Activated CD4-positive, alpha-beta T cell treated with anti-CD3 and anti-CD28 coated beads, Interleukin-2, amount 50 U/mL, for 4 hours (primary cell): Measurements from ENCODE around the gene KCNJ1.

ENCODE experiments used
- DNase-seq, 2 experiments: peaks; one replicate each; pipeline ENCODE4 v3.0.0-alpha.2; 2020

The KCNJ1 gene

DNA sequence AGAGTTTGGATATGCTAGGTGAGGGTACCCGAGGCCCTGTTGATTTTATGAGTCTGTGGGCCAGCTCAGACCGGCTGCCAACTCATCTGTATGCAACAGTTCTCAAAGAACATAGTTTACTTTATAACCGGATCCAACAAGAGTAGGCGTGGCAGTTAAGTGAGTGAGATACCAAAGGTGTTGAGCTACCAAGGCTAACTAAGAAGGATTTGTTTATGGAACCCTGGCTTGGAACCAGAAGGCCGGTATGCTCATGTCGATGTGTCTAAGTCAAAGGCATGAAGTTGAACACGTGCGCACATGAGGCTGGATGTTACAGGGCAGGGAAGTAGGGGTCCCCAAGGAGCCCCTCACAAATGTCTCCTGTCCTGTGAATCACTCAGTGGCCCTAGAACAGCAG, at the start of gene KCNJ1:
Gene KCNJ1 (minus strand): TSS at position 20 of the 400 bp plus-strand sequence. CDS start 27,053 bp downstream, outside the sequence.
- DNase-seq: no peak

DNA sequence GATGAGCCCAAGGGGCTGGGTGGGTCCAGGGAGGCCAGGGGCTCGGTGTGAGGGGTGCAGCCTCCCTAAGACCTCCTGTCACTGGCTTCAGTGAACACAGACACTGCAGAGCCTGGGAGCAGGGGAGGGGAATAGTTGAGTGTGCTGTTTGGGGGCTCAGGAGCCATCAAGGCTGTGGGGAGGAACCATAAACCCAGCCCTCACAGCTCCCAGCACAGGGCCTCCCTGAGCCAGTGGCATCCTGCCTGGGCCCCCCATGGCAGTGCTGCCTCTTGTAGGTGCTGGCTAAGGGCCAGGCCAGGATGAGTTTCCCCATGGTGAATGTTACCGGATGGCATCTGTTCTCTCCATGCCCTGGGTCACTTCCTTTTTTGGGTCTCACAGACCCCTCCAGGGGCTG, 49.6 kb upstream of the KCNJ1 start:
- DNase-seq: no peak

DNA sequence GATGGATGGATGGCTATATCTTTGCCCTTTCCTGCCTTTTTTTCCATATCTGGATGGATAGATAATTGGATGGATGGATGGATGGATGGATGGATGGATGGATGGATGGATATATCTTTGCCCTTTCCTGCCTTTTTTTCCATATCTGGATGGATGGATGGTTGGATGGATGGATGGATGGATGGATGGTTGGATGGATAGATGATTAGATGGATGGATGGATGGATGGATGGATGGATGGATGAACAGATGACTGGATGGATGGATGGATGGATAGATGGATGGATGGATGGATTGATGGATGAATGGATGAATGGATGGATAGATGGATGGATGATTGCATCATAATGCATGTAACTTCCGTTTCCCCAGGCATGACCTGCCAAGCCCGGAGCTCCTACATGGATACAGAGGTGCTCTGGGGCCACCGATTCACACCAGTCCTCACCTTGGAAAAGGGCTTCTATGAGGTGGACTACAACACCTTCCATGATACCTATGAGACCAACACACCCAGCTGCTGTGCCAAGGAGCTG, 49.0 kb upstream of the KCNJ1 start:
- no peak for DNase-seq

DNA sequence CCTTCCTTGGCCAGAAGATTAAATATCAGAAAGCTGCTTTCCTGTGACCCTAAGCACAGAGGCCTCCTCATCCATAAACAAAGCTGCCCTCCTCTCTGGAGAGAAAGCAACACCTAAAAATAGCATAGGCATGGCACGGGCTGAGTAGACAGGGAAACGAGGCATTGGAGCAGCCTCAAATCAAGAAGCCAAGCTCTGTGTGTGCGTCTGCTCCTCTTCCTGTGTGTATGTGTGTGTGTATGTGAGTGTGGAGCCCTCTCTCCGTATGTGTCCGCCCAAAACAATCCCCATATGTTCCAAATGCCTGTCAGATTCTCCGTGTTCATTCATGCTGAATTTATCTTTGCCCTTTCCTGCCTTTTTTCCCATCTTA, 48.0 kb upstream of the KCNJ1 start:
- DNase-seq: no peak

DNA sequence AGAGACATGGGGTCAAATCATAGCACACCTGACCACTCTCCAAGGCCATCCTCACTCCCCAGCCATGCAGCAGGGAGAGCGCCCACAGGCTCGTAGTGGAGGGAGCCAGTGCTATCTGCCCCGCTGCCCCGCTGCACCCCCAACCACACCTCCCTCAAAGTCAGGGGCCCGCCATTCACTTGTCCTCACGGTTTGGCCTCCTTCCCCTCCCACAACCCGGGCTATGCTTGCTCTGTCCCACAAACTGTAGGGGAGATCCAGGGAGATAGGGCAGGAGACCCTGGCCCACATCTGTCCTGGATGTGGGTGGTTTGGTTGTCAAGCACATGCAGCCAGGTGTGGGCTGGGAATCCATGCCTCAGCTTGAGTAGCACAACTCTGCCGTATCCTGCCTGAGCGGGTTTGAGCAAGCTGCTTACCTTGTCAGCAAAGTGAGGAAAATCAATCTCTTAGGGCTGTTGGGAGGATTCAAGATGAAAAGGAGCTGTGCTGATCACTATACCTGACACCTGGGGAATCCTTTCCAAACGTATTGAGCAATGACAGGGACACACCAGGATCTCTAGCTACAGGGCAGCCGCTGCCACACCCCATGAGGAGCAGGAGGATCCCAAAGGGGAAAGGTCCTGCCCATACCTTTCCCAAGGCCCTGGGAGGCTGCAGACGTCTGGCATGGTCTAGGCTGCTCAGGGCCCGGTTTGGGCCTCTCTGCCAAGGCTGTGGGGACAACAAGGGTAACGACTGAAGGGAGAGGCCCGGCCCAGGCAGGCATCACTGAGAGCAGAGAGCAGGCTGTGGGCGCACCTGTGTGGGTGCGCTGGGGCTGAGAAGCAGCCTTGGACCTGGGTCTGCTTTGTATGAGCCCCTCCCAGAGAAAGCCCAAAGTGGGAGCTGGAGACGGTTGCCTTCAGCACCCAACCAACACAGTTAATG, 47.4 kb upstream of the KCNJ1 start:
- DNase-seq: no peak

DNA sequence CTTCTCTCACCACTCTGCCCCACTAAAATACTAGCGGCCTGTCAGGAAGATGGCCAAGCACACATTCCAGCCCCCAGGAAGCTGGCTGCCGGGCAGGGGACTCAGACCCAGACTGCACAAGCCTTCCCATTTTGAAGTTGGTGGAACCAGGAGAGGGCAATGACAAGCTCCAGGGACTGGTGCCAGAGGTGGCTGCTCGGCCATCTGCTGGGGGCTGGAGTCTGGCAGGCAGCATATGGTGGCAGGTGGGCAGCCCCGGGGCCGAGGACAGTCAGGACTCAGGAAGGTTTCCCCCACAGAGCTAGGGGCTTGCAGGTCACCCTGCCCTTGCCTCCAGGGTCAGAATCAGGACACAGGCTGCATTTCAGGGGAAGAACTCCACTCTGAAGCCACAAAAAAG, 46.7 kb upstream of the KCNJ1 start:
- no peak for DNase-seq

DNA sequence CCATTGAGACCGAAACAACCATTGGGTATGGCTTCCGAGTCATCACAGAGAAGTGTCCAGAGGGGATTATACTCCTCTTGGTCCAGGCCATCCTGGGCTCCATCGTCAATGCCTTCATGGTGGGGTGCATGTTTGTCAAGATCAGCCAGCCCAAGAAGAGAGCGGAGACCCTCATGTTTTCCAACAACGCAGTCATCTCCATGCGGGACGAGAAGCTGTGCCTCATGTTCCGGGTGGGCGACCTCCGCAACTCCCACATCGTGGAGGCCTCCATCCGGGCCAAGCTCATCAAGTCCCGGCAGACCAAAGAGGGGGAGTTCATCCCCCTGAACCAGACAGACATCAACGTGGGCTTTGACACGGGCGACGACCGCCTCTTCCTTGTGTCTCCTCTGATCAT, 44.6 kb upstream of the KCNJ1 start:
- DNase-seq: no peak

DNA sequence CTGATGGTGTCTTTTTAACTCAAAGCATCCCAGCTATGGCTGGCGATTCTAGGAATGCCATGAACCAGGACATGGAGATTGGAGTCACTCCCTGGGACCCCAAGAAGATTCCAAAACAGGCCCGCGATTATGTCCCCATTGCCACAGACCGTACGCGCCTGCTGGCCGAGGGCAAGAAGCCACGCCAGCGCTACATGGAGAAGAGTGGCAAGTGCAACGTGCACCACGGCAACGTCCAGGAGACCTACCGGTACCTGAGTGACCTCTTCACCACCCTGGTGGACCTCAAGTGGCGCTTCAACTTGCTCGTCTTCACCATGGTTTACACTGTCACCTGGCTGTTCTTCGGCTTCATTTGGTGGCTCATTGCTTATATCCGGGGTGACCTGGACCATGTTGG, 44.1 kb upstream of the KCNJ1 start:
- no peak for DNase-seq

DNA sequence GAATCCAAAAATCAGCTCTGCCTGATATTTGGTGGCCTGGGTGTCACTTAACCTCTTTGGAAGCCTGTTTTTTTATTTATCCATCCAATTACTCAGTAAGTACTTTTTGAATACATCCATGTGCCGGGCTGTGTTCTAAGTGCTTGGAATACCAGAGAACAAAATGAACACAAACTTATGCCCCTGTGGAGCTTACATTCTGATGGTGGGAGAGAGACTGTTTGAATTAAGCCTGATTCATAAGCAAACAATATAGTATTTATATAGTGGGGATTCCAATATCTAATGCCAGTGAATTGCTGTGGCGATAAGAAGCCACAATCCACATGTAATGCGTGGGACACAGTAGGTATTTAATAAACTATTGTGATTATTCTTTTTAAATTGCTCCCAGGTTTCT, 43.5 kb upstream of the KCNJ1 start:
- DNase-seq: no peak

DNA sequence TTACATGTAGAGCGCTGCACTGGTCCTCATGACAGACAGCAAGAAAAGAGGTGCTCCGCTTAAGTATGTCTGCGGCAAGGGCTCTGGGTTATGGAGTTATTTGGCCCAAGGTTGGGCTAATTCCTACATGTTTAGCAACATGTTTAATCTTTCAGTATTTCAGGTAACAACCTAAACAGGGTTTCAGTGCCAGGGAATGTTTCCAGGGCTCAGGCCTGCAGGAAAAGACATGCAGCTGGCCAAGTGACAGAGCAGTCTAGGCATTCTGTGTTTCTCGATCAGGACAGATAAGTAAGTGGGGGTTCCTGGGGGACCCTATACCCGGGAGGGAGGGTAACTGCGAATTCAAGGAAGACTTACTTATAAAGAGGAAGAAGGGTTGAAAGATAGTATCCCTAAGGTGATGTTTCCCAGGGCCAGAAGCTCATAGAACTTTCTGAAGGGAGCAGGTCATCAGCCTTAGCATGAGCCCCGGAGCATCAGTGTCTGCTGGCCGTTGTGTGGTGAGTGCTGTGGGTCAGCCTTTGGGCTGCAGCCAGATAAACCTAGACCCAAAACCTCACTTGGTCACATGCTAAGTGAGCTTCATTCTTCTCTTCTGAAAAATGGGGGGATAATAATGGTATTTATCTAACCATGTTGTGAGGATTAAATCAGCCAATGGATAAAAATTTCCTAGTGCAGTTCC, 42.5 kb upstream of the KCNJ1 start:
- no peak for DNase-seq

DNA sequence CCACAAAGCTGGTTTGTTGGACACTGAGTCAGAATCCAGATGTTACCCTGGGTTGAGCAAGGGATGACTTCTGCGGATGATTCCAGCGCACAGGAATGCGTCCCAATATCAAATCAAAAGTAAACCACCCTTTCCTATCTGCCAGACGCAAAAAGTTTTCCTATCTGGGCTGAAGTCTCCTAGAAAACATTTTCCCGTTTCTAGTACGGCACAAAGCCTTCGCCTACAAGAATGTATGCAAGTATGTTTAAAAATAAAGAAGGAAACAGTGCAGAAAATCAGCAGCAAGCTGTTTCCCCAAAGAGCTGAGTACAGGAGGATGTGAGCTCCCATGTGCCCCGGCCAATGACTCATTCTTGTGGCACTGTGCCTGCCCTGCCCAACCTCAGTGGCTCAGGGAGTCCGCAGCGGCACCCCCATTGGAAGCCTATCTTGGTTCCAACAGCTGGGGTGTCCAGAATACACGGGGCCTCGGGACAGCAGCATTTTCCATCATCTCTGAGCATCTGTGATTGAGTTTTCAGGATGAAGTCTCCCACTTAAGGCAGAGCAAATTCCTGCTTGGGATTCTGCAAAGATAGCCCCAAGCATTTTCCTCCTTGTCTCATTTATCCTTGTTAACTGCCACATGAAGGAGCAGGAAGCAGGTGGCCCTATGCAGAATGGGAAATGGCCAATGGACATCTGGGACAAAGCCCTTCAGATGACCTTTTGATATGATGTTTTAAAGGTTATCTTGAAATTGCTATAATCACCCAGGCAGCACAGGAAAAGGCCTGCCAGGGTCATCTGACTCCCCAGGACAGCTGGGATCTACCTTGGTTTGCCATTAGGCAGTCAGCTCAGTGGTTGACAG, 41.5 kb upstream of the KCNJ1 start:
- DNase-seq: no peak

DNA sequence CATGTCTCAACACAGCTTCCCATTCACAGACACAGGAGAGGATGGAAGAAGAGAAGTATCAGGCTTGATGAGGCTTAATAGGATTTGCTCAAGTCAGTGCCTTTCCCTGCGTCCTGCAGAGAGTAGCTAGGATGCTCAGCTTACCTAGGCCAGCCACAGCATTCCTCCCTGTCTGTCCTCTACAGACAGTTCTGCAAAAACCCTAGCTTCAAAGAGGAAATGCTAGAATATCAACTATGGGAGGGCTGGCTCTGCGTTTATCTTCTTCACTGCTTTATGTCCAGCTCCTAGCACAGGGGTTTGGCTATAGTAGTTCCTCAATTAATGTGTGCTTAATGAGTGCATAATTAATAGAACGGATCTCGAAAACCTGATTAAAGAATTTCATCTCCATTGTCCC, 40.5 kb upstream of the KCNJ1 start:
- no peak for DNase-seq

DNA sequence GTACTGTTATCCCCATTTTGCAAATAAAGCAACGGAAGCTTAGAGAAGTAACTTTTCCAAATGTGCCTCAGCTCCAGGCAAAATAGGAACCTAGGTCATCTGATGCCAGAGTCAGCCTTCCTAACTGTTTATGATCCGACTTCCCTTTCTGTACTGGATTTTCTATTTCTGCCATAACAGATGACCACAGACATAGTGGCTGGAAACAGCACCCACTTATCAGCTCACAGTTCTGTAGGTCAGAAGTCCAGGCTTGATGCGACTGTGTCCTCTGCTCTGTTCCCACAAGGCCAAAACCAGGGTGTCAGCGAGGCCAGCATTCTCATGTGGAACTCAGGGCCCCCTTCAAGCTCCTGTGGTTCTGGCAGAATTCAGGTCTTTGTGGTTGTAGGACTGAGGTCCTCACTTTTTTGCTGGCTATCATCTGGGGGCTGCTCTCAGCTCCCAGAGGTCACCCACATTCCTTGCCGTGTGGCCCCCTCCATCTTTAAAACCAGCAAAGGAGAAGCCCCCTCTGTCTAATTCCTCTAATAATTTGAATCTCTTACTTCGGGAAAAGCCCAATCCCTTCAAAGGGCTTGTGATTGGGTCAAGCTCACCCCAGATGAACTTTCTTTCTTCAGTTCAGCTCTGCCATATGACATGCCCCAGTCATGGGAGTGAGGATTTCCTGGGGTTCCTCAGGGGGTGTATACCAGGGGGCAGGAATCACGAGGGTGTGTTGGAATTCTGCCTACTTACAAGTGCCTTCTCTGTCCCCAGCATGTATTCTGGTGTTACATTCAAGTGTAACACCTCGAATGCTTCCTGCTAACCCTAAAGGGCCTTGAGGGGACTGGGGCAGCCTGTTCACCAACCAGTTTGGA, 39.3 kb upstream of the KCNJ1 start:
- DNase-seq: no peak

DNA sequence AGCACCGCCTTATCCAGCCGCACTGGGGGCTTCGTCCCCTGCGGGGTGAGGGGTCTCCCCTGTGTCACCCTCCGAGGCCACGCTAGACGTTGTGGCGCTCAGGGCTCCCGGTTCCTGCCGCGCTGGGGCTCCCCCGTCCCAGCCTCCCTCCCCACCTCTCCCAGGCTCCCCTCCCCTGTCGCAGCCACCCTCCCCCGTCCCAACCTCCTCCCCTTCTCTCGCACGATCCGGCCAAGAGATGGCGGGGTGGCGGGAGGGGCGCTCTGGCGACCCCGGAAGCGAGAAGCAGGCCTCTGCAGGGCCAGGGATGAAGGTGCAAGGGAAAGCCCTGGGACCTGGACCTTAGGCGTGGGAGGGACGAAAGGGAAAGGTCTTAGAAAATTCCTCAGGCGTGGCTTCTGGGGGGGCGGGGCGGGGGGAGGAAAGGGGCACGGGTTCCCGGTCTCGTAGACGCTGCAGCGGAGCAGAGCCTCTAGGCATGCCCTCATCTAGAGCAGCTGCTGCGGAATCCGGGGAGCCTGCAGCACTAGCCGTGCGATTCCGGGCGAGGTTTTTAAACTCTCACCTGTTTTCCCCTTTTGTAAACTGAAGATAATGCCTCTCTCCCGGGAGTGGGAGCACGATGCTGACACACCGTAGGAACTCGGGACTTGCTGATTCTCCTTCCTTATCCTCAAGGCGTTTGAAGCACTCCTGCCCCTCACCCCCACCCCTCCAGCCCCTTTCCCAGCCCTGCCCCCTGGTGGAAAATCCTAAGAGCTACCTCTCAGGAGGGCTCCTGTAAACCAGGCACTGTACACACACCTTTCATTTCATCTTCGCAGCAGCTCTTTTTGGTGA, 38.5 kb upstream of the KCNJ1 start:
- DNase-seq: peak; percentile 26 to 42

DNA sequence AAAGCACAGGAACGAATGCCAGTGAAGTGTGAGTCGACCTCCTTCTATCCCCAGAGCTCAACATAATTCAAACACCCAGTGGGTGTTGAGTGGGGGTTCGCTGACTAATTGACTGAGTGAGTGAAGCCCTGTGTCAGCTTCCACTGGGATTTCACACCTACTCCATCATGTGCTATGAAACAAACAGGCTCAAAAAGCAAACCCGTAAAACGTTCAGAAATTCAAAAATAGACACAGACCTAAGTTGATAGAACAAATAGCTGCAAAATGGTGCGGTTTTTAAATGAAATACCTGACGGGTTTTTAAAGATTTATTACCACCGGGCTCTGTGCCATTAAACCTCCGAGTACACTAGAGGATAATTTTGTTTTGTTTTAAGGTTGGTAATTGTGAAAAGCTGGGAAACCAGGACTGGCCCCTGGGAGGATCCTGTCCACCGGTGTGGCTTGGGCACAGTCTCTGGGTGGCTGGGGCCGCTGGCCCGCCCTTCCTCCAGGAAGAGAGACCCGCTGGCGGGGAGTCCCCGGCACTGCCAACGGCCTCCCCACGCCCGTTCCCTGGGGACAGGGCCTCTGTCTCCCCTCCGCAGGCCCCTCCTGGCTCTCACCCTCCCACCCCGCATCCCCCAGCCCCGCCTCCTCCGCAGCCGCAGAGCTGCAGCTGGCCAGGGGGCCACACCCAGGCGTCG, 37.7 kb upstream of the KCNJ1 start:
- DNase-seq: no peak

DNA sequence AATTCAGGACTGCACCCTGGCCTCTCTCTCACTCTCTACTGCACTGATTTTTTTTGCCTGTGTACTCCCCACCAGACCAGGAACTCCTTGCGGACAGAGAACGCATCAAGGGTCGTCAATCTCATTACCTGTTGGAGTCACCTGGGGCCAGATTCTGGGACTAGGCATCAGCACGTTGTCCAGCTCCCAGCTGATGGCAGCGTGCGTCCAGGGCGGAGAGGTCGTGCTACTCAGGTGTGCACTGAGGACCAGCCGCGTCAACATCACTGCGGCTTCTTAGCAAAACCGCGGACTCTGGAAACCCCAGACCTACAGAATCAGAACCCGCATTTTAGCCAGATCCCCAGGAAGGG, 37.2 kb upstream of the KCNJ1 start:
- no peak for DNase-seq

DNA sequence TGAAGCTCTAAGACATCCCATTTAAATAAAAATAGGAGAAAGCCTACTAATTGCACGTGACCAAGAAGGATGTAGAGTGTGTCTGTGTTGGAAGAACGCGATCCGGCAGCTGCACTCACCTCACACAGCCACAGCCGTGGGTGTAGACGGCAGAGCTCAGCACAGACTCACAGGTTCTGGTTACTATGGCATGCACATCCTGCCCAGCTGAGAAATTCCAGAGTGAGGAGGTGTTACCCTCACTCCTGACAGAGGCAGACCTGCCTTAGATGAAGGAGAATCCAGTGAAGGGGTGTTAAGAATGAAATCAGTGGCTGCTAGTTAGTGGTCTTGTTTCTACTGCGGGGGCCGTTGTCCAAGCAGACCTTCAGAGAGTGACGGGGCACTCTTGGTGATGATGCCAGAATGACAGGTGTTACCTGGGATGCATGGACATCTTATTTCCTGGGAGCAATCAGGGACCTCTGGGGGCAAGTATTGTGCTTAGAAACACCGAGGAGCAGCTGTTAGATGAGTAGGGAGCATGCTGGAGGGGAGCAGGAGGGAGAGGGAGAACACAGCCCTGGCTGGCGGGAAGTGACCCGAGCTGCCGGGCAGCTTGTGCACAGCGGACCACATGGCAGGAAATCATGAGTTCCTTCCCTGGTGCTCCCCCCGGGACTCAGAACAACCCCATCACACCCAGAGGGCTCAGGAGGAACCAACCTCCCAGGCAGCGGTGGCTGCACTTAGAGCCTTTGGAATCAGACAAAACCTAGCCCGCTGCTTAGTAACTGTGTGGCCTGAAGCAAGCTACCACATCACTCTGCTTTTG, 36.4 kb upstream of the KCNJ1 start:
- DNase-seq: no peak

DNA sequence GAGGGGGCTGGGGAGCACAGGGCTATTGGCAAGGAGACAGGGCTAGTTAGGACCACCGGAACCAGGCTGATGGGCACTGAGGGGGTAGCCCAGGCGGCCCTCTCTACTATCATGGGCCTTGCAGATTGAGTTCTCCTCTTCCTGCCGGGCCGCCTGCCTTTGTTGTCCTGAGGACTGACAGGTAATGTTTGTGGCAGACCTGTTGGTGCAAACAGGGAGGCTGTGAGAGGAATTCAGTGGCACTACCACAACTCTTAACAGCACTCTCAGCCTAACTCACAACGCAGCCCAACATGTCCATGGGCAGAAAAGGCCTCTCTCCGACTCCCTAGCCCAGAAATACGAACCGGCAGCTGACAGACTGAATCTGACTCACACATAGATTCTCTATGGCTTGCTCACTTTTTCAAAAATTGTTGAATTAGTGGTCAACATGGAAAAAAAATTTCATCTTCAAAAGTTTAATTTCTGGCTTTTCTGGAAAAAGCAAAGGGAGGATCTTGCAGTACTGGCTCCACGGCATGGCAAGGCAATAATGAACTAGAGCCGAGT, 35.5 kb upstream of the KCNJ1 start:
- no peak for DNase-seq
